WTC11 (cell line): Measurements from ENCODE around the gene HSPA12A. TPM values are rescaled to one million over a fixed set of nuclear protein-coding genes. Genes with fewer than 3 reads are reported as not detected.

Experiments
- ATAC-seq: fragments of 200-7000 bp; cut with Tn5 transposase; 2 replicates; pipeline ENCODE4 v1.10.0; 2021; ENCODE audit warnings: mild to moderate bottlenecking, moderate library complexity
- CTCF ChIA-PET: fragments of 300-600 bp; sonication (Branson Sonifier 250); formaldehyde crosslinking; loops from one replicate; lab custom pipeline; 2021; ENCODE audit warnings: antibody characterized with exemption; lab: Charles Lee
- POLR2A ChIA-PET: fragments of 350-600 bp; sonication (Branson Sonifier 250); formaldehyde crosslinking; loops from one replicate; lab custom pipeline; 2021; ENCODE audit warnings: antibody characterized with exemption; lab: Charles Lee
- DNase-seq: peaks from one replicate; pipeline ENCODE4 v3.0.0; 2021; ENCODE audit warnings: low spot score
- H3K27ac Mint-ChIP-seq: 2 replicates; pipeline ENCODE4 v1.8.0; 2021; ENCODE audit warnings: mixed read lengths
- H3K27me3 Mint-ChIP-seq: 2 replicates; pipeline ENCODE4 v1.8.0; 2021; ENCODE audit warnings: low read depth, mild to moderate bottlenecking, moderate library complexity, mixed read lengths
- H3K36me3 Mint-ChIP-seq: 2 replicates; pipeline ENCODE4 v1.8.0; 2021; ENCODE audit warnings: mixed read lengths
- H3K4me1 Mint-ChIP-seq: 2 replicates; pipeline ENCODE4 v1.8.0; 2022; ENCODE audit warnings: mixed read lengths
- H3K4me3 Mint-ChIP-seq: 2 replicates; pipeline ENCODE4 v1.8.0; 2021; ENCODE audit warnings: mild to moderate bottlenecking, moderate library complexity, mixed read lengths
- H3K9me3 Mint-ChIP-seq: 2 replicates; pipeline ENCODE4 v1.8.0; 2021; ENCODE audit warnings: mixed read lengths
- CBFB ChIP-seq: sonication (generic); formaldehyde crosslinking; IDR thresholded peaks from 2 replicates; pipeline ENCODE4 v1.8.1; 2022; ENCODE audit warnings: mild to moderate bottlenecking, low read depth, missing genetic modification reagents
- EMX1 ChIP-seq: fragments of 250-450 bp; sonication (Bioruptor Pico); IDR thresholded peaks from 2 replicates; pipeline ENCODE4 v1.8.0; 2021; ENCODE audit warnings: mild to moderate bottlenecking
- FOXJ3 ChIP-seq: sonication (generic); formaldehyde crosslinking; IDR thresholded peaks from 2 replicates; pipeline ENCODE4 v1.9.0; 2021; ENCODE audit warnings: missing genetic modification reagents, mild to moderate bottlenecking, borderline replicate concordance
- GTF2I ChIP-seq: fragments of 250-450 bp; sonication (Bioruptor Pico); conservative IDR thresholded peaks from 2 replicates; pipeline ENCODE4 v1.4.0; 2021; ENCODE audit warnings: mild to moderate bottlenecking
- IRF2 ChIP-seq: sonication (generic); formaldehyde crosslinking; IDR thresholded peaks from 2 replicates; pipeline ENCODE4 v1.8.0; 2022; ENCODE audit warnings: low read depth, missing genetic modification reagents, borderline replicate concordance
- JAZF1 ChIP-seq: fragments of 250-450 bp; sonication (Bioruptor Pico); IDR thresholded peaks from 2 replicates; pipeline ENCODE4 v1.9.0; 2021; ENCODE audit warnings: moderate library complexity, mild to moderate bottlenecking, inconsistent platforms
- MYBL2 ChIP-seq: sonication (generic); formaldehyde crosslinking; IDR thresholded peaks from 2 replicates; pipeline ENCODE4 v1.8.1; 2023; ENCODE audit warnings: mild to moderate bottlenecking, moderate library complexity, missing genetic modification reagents
- NFATC4 ChIP-seq: fragments of 250-450 bp; sonication (Bioruptor Pico); IDR thresholded peaks from 2 replicates; pipeline ENCODE4 v1.9.0; 2021; ENCODE audit warnings: mild to moderate bottlenecking
- NFYB ChIP-seq: sonication (generic); formaldehyde crosslinking; conservative IDR thresholded peaks from 2 replicates; pipeline ENCODE4 v1.8.0; 2022; ENCODE audit warnings: low read depth, missing genetic modification reagents
- NR1H2 ChIP-seq: sonication (generic); formaldehyde crosslinking; IDR thresholded peaks from 2 replicates; pipeline ENCODE4 v1.9.0; 2021; ENCODE audit warnings: mild to moderate bottlenecking, moderate library complexity, missing genetic modification reagents
- OVOL2 ChIP-seq: fragments of 250-450 bp; sonication (Bioruptor Pico); IDR thresholded peaks from 2 replicates; pipeline ENCODE4 v1.9.0; 2021; ENCODE audit warnings: mild to moderate bottlenecking, borderline replicate concordance
- TEAD1 ChIP-seq: sonication (generic); formaldehyde crosslinking; IDR thresholded peaks from 2 replicates; pipeline ENCODE4 v1.8.0; 2022; ENCODE audit warnings: mild to moderate bottlenecking, missing genetic modification reagents
- ZNF317 ChIP-seq: sonication (generic); formaldehyde crosslinking; IDR thresholded peaks from 2 replicates; pipeline ENCODE4 v1.8.1; 2023; ENCODE audit warnings: low read depth, mild to moderate bottlenecking, moderate library complexity, missing genetic modification reagents, borderline replicate concordance
- ZNF416 ChIP-seq: fragments of 250-450 bp; sonication (Bioruptor Pico); IDR thresholded peaks from 2 replicates; pipeline ENCODE4 v1.9.0; 2021; ENCODE audit warnings: mild to moderate bottlenecking, inconsistent platforms
- total RNA-seq: library from RNA; stranded (reverse); gene quantifications from 3 replicates; pipeline ENCODE4 v1.2.3, GENCODE V29; 2021
- TF ChIP-seq, protein P1 (sequence below): sonication (generic); formaldehyde crosslinking; IDR thresholded peaks from 2 replicates; pipeline ENCODE4 v1.8.0; 2023; ENCODE audit warnings: mild to moderate bottlenecking, missing genetic modification reagents
- TF ChIP-seq, protein P2 (sequence below): sonication (generic); formaldehyde crosslinking; conservative IDR thresholded peaks from 2 replicates; pipeline ENCODE4 v1.8.1; 2023; ENCODE audit warnings: mild to moderate bottlenecking, low read depth, missing genetic modification reagents, moderate library complexity
- TF ChIP-seq, protein P3 (sequence below): sonication (generic); formaldehyde crosslinking; IDR thresholded peaks from 2 replicates; pipeline ENCODE4 v1.8.1; 2022; ENCODE audit warnings: missing genetic modification reagents, borderline replicate concordance
- TF ChIP-seq, protein P4 (sequence below): fragments of 250-450 bp; sonication (Bioruptor Pico); IDR thresholded peaks from 2 replicates; pipeline ENCODE4 v1.9.0; 2021; ENCODE audit warnings: mild to moderate bottlenecking
- TF ChIP-seq, protein P5 (sequence below): sonication (generic); formaldehyde crosslinking; IDR thresholded peaks from 2 replicates; pipeline ENCODE4 v1.8.1; 2022; ENCODE audit warnings: low read depth, mild to moderate bottlenecking, moderate library complexity, missing genetic modification reagents, borderline replicate concordance

HSPA12A gene
- total RNA-seq, 1 experiment from 2014 or later = 7.2 TPM

DNA sequence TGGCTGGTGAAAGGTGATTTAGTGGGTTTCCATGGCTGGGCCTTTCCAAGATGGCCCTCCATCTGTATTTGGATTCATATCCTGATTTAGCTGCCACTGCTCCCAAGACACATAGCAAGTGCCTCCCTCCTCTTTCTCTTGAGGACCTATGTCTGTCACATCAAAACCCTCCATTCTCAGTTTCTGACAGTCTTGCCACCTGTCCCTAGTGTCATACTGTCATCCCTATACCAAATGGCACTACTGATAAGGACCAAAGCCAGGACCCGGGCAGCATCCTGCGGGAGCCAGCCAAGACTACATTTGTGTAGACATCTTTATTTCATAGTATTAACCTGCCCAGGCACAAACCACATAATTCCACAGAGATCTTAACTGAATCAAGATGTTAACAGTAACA lies 86.8 kb downstream of the HSPA12A start:
- POLR2A ChIA-PET = no interaction called here
- DNase-seq (no peak), ATAC-seq (no peak)
- TF ChIP-seq TEAD1 (CRISPR knock-in tag) (no peak), NR1H2 (CRISPR knock-in tag) (no peak), OVOL2 (CRISPR knock-in tag) (no peak), ZNF416 (no peak), JAZF1 (CRISPR knock-in tag) (no peak), MYBL2 (CRISPR knock-in tag) (no peak), GTF2I (CRISPR knock-in tag) (no peak), ZNF317 (CRISPR knock-in tag) (no peak), FOXJ3 (CRISPR knock-in tag) (no peak), NFATC4 (no peak), EMX1 (CRISPR knock-in tag) (no peak), NFYB (CRISPR knock-in tag) (no peak), CBFB (no peak), IRF2 (CRISPR knock-in tag) (no peak)
- TF ChIP-seq, protein P1, sequence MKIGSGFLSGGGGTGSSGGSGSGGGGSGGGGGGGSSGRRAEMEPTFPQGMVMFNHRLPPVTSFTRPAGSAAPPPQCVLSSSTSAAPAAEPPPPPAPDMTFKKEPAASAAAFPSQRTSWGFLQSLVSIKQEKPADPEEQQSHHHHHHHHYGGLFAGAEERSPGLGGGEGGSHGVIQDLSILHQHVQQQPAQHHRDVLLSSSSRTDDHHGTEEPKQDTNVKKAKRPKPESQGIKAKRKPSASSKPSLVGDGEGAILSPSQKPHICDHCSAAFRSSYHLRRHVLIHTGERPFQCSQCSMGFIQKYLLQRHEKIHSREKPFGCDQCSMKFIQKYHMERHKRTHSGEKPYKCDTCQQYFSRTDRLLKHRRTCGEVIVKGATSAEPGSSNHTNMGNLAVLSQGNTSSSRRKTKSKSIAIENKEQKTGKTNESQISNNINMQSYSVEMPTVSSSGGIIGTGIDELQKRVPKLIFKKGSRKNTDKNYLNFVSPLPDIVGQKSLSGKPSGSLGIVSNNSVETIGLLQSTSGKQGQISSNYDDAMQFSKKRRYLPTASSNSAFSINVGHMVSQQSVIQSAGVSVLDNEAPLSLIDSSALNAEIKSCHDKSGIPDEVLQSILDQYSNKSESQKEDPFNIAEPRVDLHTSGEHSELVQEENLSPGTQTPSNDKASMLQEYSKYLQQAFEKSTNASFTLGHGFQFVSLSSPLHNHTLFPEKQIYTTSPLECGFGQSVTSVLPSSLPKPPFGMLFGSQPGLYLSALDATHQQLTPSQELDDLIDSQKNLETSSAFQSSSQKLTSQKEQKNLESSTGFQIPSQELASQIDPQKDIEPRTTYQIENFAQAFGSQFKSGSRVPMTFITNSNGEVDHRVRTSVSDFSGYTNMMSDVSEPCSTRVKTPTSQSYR (CRISPR knock-in tag) = no peak
- TF ChIP-seq, protein P2, sequence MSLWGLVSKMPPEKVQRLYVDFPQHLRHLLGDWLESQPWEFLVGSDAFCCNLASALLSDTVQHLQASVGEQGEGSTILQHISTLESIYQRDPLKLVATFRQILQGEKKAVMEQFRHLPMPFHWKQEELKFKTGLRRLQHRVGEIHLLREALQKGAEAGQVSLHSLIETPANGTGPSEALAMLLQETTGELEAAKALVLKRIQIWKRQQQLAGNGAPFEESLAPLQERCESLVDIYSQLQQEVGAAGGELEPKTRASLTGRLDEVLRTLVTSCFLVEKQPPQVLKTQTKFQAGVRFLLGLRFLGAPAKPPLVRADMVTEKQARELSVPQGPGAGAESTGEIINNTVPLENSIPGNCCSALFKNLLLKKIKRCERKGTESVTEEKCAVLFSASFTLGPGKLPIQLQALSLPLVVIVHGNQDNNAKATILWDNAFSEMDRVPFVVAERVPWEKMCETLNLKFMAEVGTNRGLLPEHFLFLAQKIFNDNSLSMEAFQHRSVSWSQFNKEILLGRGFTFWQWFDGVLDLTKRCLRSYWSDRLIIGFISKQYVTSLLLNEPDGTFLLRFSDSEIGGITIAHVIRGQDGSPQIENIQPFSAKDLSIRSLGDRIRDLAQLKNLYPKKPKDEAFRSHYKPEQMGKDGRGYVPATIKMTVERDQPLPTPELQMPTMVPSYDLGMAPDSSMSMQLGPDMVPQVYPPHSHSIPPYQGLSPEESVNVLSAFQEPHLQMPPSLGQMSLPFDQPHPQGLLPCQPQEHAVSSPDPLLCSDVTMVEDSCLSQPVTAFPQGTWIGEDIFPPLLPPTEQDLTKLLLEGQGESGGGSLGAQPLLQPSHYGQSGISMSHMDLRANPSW (CRISPR knock-in tag) = no peak
- TF ChIP-seq, protein P3, sequence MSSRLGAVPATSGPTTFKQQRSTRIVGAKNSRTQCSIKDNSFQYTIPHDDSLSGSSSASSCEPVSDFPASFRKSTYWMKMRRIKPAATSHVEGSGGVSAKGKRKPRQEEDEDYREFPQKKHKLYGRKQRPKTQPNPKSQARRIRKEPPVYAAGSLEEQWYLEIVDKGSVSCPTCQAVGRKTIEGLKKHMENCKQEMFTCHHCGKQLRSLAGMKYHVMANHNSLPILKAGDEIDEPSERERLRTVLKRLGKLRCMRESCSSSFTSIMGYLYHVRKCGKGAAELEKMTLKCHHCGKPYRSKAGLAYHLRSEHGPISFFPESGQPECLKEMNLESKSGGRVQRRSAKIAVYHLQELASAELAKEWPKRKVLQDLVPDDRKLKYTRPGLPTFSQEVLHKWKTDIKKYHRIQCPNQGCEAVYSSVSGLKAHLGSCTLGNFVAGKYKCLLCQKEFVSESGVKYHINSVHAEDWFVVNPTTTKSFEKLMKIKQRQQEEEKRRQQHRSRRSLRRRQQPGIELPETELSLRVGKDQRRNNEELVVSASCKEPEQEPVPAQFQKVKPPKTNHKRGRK (CRISPR knock-in tag) = no peak
- TF ChIP-seq, protein P4, sequence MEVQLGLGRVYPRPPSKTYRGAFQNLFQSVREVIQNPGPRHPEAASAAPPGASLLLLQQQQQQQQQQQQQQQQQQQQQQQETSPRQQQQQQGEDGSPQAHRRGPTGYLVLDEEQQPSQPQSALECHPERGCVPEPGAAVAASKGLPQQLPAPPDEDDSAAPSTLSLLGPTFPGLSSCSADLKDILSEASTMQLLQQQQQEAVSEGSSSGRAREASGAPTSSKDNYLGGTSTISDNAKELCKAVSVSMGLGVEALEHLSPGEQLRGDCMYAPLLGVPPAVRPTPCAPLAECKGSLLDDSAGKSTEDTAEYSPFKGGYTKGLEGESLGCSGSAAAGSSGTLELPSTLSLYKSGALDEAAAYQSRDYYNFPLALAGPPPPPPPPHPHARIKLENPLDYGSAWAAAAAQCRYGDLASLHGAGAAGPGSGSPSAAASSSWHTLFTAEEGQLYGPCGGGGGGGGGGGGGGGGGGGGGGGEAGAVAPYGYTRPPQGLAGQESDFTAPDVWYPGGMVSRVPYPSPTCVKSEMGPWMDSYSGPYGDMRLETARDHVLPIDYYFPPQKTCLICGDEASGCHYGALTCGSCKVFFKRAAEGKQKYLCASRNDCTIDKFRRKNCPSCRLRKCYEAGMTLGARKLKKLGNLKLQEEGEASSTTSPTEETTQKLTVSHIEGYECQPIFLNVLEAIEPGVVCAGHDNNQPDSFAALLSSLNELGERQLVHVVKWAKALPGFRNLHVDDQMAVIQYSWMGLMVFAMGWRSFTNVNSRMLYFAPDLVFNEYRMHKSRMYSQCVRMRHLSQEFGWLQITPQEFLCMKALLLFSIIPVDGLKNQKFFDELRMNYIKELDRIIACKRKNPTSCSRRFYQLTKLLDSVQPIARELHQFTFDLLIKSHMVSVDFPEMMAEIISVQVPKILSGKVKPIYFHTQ (CRISPR knock-in tag) = no peak
- TF ChIP-seq, protein P5, sequence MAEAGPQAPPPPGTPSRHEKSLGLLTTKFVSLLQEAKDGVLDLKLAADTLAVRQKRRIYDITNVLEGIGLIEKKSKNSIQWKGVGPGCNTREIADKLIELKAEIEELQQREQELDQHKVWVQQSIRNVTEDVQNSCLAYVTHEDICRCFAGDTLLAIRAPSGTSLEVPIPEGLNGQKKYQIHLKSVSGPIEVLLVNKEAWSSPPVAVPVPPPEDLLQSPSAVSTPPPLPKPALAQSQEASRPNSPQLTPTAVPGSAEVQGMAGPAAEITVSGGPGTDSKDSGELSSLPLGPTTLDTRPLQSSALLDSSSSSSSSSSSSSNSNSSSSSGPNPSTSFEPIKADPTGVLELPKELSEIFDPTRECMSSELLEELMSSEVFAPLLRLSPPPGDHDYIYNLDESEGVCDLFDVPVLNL (CRISPR knock-in tag) = no peak
- CTCF ChIA-PET = interaction anchor here (0.9 to 2.3 kb wide), 9 partner anchors 9 to 183 kb away, joined by 3 to 11 read pairs (median 5); no protein-coding TSS in a partner anchor
- Mint-ChIP-seq H3K36me3 (no peaks in the 10 kb centered on the region), H3K4me1 (no peaks in the 10 kb centered on the region), H3K4me3 (no peak overlapping the region), H3K27ac (no peak overlapping the region), H3K9me3 (no peaks in the 10 kb centered on the region), H3K27me3 (no peaks in the 10 kb centered on the region; the same call in 1 of the 2 replicates)
